VCaP (cell line): ENCODE data around the gene ZYX.
"Not testable (repeated sequence)": the region's sequence is repeated elsewhere in the genome, so short reads cannot be mapped to it uniquely, and the experiment has no call there.

Experiments
- H3K27ac ChIP-seq: fragments of 450-650 bp; 2 replicates; pipeline ENCODE4 v1.5.1; 2017
- CTCF ChIP-seq: fragments of 450-650 bp; conservative IDR thresholded peaks from 2 replicates; pipeline ENCODE4 v1.5.1; 2017; ENCODE audit warnings: mild to moderate bottlenecking, moderate library complexity

Gene ZYX

GRCh38 chr7:143396625-143397556 lies 15.7 kb downstream of the ZYX start:
- no peak overlapping the region for H3K27ac ChIP-seq
- TF ChIP-seq CTCF: no peak

- no peak overlapping the region for H3K27ac ChIP-seq
- no peak for TF ChIP-seq CTCF
These were observed 16.8 kb downstream of the ZYX start for GRCh38 chr7:143397710-143398530.

GRCh38 chr7:143398616-143399015 lies 17.5 kb downstream of the ZYX start:
- no peak for TF ChIP-seq CTCF

GRCh38 chr7:143399151-143399550 lies 18.0 kb downstream of the ZYX start:
- TF ChIP-seq CTCF: no peak
- H3K27ac ChIP-seq: no peak overlapping the region

More at GRCh38 chr7:143398616-143399015, 17.5 kb downstream of the ZYX start:
- H3K27ac ChIP-seq: no peak overlapping the region

- no peak for TF ChIP-seq CTCF
- H3K27ac ChIP-seq: no peak overlapping the region
These were observed 18.5 kb downstream of the ZYX start for GRCh38 chr7:143399642-143400041.

- H3K27ac ChIP-seq: no peak overlapping the region
- no peak for TF ChIP-seq CTCF
These were observed 20.1 kb downstream of the ZYX start for GRCh38 chr7:143401265-143401664.

- not testable (repeated sequence) for H3K27ac ChIP-seq
These were observed 21.1 kb downstream of the ZYX start for GRCh38 chr7:143402233-143402632.
